ENCODE data around the gene TRIM37. TPM values are rescaled to one million over a fixed set of nuclear protein-coding genes. Genes with fewer than 3 reads are reported as not detected.

The TRIM37 gene, protein sequence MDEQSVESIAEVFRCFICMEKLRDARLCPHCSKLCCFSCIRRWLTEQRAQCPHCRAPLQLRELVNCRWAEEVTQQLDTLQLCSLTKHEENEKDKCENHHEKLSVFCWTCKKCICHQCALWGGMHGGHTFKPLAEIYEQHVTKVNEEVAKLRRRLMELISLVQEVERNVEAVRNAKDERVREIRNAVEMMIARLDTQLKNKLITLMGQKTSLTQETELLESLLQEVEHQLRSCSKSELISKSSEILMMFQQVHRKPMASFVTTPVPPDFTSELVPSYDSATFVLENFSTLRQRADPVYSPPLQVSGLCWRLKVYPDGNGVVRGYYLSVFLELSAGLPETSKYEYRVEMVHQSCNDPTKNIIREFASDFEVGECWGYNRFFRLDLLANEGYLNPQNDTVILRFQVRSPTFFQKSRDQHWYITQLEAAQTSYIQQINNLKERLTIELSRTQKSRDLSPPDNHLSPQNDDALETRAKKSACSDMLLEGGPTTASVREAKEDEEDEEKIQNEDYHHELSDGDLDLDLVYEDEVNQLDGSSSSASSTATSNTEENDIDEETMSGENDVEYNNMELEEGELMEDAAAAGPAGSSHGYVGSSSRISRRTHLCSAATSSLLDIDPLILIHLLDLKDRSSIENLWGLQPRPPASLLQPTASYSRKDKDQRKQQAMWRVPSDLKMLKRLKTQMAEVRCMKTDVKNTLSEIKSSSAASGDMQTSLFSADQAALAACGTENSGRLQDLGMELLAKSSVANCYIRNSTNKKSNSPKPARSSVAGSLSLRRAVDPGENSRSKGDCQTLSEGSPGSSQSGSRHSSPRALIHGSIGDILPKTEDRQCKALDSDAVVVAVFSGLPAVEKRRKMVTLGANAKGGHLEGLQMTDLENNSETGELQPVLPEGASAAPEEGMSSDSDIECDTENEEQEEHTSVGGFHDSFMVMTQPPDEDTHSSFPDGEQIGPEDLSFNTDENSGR
- total RNA-seq (2021; fragmentation: NEBNext Ultra II Directional; extraction: Animal tissue kit (Norgen Biotek cat#: 25700)): 54.6 and 57.0 TPM in 2 replicates
- 14.7 and 38.2 TPM in 2 replicates for polyA plus RNA-seq (2011; rRNA removed)
- polyA plus RNA-seq (2011; cell fraction: cytosol; rRNA removed): 31.1 TPM
- 24.4 TPM for polyA plus RNA-seq (2011; cell fraction: nucleus; rRNA removed)
- polyA plus RNA-seq (2012, experiment 1 of 2): 36.2 to 48.2 TPM (median 40.4 TPM) in 4 replicates
- 2.9 TPM for polyA plus RNA-seq (2012, experiment 2 of 2)
- 31.4 TPM for polyA plus RNA-seq (2013, experiment 1 of 2)
- 32.4 TPM for polyA plus RNA-seq (2013, experiment 2 of 2)
- polyA minus RNA-seq (2011; rRNA and poly(A)+ RNA removed): 115 and 213 TPM in 2 replicates
- 28.9 TPM for polyA minus RNA-seq (2011; cell fraction: cytosol; rRNA and poly(A)+ RNA removed)
- polyA minus RNA-seq (2011; cell fraction: nucleus; rRNA and poly(A)+ RNA removed): 65.8 TPM
- long read RNA-seq, experiment 1, full-length matches to known transcripts: 3 of 62 reads
- long read RNA-seq, experiment 1, partial matches to known transcripts: 39 of 62 reads
- long read RNA-seq, experiment 1, other reads (novel, unspliced or antisense): 20 of 62 reads
- long read RNA-seq, experiment 2, full-length matches to known transcripts: 2 of 5 reads
- long read RNA-seq, experiment 2, partial matches to known transcripts: 0 of 5 reads
- long read RNA-seq, experiment 2, other reads (novel, unspliced or antisense): 3 of 5 reads

DNA sequence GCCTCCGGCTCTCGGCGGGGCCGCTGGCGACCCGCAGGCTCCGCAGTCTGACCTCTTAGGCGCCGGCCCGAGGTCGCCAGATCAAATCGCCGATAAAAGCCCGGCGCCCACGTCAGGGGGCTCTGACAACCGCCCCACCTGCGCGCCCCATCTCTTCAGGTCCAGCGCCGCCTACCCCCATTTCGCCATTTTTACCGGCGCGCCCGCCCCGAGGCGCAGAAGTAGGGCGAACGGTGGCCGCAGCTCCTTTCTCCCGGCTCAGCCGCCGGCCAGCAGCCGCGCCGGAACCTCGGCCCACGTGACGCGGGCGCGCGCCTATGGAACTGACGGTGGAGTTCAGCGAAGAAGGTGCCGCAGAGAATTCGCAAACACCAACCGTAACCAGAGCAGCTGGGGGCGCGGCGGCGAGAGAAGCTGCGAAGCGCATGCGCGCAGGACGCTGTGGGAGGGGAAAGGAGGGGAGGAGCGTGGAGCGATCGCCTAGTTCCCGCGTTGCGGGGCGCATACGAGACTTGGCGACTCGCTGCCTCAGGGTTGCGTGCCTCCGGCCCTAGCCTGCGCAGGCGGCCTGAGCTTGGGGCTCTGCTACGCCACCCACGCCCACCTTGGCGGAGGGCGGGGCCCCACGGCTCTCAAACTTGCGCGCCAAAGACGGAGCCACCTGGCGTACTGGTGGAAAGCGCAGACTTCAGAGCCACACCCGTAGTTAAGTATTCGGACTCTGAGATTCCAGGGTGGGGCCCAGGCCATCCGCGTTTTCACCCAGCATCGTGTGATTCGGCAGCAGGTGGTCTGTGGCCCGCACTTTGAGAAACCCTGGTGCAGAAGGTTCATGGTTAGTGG, at the start of gene TRIM37:
TSS of gene TRIM37 (minus strand) at position 418 of the 843 bp plus-strand sequence. CDS start 419 bp downstream, outside the sequence.
- WGBS, 2 experiments (ENCODE audit: extremely low coverage in 1 of 2, insufficient coverage in 1 of 2, insufficient read length in 1 of 2, insufficient replicate concordance in 2 of 2, low coverage in 1 of 2, low lambda C conversion rate in 2 of 2, missing lambda C conversion rate in 1 of 2): 3% methylated on average over 68 of the region's 89 CpGs; no CpG with 5 or more reads in 1 of the 2 experiments
- Histone ChIP-seq H3K36me3 (ENCODE audit: control insufficient read depth in 2 of 4, insufficient read depth in 4 of 4, low read length in 3 of 4) (peaks cover 0 to 19% (median 0%) of the 10 kb centered on the region in 4 experiments; a peak in 2 of 8 replicates), H3K27me3 (replicated peaks in 1 of 4; ENCODE audit: control insufficient read depth in 3 of 4, extremely low read depth in 1 of 4, insufficient read depth in 3 of 4, low read length in 3 of 4) (no peaks in the 10 kb centered on the region), H2BK12ac (ENCODE audit: low read depth, low read length) (peak within 1 kb of the TSS; percentile 64; the same call in 1 of the 2 replicates), H2AK5ac (ENCODE audit: low read depth, low read length) (no peak within 1 kb of the TSS), H4K5ac (ENCODE audit: insufficient read length, low read depth, low read length) (peak within 1 kb of the TSS; percentile 74), H3K79me1 (ENCODE audit: low read depth, low read length) (no peaks in the 10 kb centered on the region), H3K27ac (ENCODE audit: low read depth, low read length) (peak within 1 kb of the TSS; percentile 68), H3K4me1 (replicated peaks in 1 of 4; ENCODE audit: control insufficient read depth in 3 of 4, insufficient read depth in 4 of 4, low read length in 3 of 4) (0 out of 7 replicates have a peak, but pooled peaks cover 0 to 6% (median 0%) of the 10 kb centered on the region in 4 experiments), H2BK20ac (ENCODE audit: low read length) (no peak within 1 kb of the TSS), H3K14ac (ENCODE audit: insufficient read length) (no peak within 1 kb of the TSS), H3K23ac (ENCODE audit: insufficient read length) (no peak within 1 kb of the TSS), H3K4me2 (ENCODE audit: insufficient read depth in 1 of 2, low read depth in 2 of 2, low read length in 2 of 2) (peak within 1 kb of the TSS; percentile 71 to 90), H3K4me3 (ENCODE audit: extremely low read depth in 1 of 4, insufficient read depth in 2 of 4, low read depth in 3 of 4, low read length in 4 of 4) (peak within 1 kb of the TSS; percentile 74 to 92 (median 90)), H3K9me3 (ENCODE audit: insufficient read depth in 2 of 2, low read depth in 1 of 2, low read length in 1 of 2) (no peaks in the 10 kb centered on the region), H3K9ac (replicated peaks in 1 of 4; ENCODE audit: extremely low read depth in 1 of 4, low read depth in 3 of 4, low read length in 3 of 4) (peak within 1 kb of the TSS; percentile 81 to 92 (median 84)), H4K91ac (replicated peaks; ENCODE audit: insufficient read length, low read length) (no peak within 1 kb of the TSS), H3K4ac (replicated peaks; ENCODE audit: insufficient read length, low read depth, low read length) (peak within 1 kb of the TSS; percentile 18), H3K18ac (ENCODE audit: extremely low read depth, low read length) (peak within 1 kb of the TSS; percentile 88), H3K23me2 (ENCODE audit: low read depth, low read length) (0 out of 2 replicates have a peak, but pooled peaks cover 4% of the 10 kb centered on the region), H4K8ac (ENCODE audit: extremely low read depth, insufficient read depth, low read length) (peak within 1 kb of the TSS; percentile 74), H2BK5ac (ENCODE audit: low read depth, low read length) (peak within 1 kb of the TSS; percentile 50; the same call in 1 of the 2 replicates), H2AFZ (ENCODE audit: low read length) (peak within 1 kb of the TSS; percentile 45), H2BK120ac (replicated peaks; ENCODE audit: low read depth, low read length) (no peak within 1 kb of the TSS), H2BK15ac (ENCODE audit: low read length) (no peak within 1 kb of the TSS), H4K20me1 (replicated peaks in 1 of 2; ENCODE audit: control insufficient read depth in 1 of 2, insufficient read depth in 2 of 2, low read length in 2 of 2) (peaks cover 0 to 4% of the 10 kb centered on the region in 2 experiments), H3K79me2 (ENCODE audit: control insufficient read depth in 1 of 2, insufficient read depth in 2 of 2, low read length in 2 of 2) (peaks cover 0 to 38% of the 10 kb centered on the region in 2 experiments; a peak in 3 of 4 replicates), H3K56ac (replicated peaks; ENCODE audit: insufficient read length, low read depth, low read length) (peak within 1 kb of the TSS; percentile 7)
- FAIRE-seq: no peak
- peak; percentile 98 to 99 for DNase-seq (ENCODE audit: low read depth in 1 of 2, low spot score in 2 of 2)
- CTCF ChIA-PET (ENCODE audit: partially characterized antibody): interaction anchor here (0.5 kb wide), 1 partner anchor 40 kb away, joined by 3 read pairs; no protein-coding TSS in a partner anchor
- POLR2A ChIA-PET (ENCODE audit: partially characterized antibody): interaction anchor here (0.7 to 3.6 kb wide), 13 partner anchors 8 to 609 kb away, joined by 3 to 32 read pairs (median 4); partner anchors contain the start of genes PRR11 and SKA2
- TF ChIP-seq HDAC6 (IDR thresholded peaks at IDR 0.05; ENCODE audit: low read depth, low read length) (no peak), CBX8 (IDR thresholded peaks at IDR 0.05; ENCODE audit: borderline replicate concordance, low read depth, low read length) (no peak)

All from H1 (cell line).